Body of pancreas (tissue), 4 donors: ENCODE measurements around the gene RASA4B.

Experiments used
- POLR2A ChIP-seq, 3 donors: fragments of 450-650 bp; IDR thresholded peaks; one replicate each; pipeline ENCODE4 v1.6.1; 2016; ENCODE audit warnings: antibody characterized with exemption in 3 of 3, mild to moderate bottlenecking in 2 of 3
- TF ChIP-seq, protein P1 (sequence below), 7 experiments: fragments of 450-650 bp in 4 of 7; fragments of 200-600 bp in 3 of 7; sonication (generic) in 3 of 7; IDR thresholded peaks; one replicate each; pipeline ENCODE4 v1.5.1; 2016 to 2019; ENCODE audit warnings: antibody characterized with exemption in 7 of 7

- TF ChIP-seq POLR2A (IDR thresholded peaks at IDR 0.05), result no peak
- TF ChIP-seq, protein P1, sequence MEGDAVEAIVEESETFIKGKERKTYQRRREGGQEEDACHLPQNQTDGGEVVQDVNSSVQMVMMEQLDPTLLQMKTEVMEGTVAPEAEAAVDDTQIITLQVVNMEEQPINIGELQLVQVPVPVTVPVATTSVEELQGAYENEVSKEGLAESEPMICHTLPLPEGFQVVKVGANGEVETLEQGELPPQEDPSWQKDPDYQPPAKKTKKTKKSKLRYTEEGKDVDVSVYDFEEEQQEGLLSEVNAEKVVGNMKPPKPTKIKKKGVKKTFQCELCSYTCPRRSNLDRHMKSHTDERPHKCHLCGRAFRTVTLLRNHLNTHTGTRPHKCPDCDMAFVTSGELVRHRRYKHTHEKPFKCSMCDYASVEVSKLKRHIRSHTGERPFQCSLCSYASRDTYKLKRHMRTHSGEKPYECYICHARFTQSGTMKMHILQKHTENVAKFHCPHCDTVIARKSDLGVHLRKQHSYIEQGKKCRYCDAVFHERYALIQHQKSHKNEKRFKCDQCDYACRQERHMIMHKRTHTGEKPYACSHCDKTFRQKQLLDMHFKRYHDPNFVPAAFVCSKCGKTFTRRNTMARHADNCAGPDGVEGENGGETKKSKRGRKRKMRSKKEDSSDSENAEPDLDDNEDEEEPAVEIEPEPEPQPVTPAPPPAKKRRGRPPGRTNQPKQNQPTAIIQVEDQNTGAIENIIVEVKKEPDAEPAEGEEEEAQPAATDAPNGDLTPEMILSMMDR (IDR thresholded peaks at IDR 0.05), result no peak
Observed at GRCh38 chr7:102460467-102460866, 57.1 kb downstream of the RASA4B start.
